Measurements from ENCODE around the gene RAD1.

RAD1 gene

DNA sequence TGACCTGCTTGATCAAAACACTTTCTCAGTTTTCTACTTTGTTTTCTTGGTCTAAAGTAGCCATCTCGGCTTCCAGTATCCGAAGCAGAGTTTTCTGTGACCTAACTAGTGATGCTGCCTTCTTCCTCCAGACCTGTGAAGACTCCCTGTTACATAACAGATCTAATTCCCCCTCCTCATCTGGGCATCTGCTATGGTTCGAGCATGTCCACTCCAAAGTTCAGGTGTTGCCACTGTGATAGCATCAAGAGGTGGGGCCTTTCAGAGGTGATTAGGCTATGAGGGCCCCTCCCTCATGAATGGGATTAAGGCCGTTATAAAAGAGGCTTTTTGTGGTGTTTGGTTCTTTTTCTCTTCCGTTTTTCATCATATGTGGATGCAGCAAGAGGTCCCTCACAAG lies 56.1 kb downstream of the RAD1 start:
- no peak for DNase-seq

DNA sequence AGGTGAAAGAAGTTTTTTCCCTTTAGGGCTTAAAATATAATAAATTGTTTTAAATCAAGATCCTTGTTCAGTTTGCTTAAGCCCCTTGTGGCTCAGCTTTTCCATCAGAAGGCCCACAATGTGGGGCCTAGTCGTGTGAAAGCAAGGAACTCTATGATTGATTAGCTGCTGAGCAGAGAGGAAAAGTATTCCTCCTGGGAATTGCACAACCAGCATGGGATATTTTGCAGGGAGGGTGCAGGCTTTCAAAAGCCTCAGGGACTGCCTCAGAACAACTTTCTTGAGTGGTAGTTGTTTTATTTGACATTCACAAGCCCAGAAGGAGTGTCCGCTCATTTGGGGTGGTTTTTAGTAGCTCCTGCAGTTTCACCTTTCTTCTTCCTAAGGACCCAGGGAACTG lies 56.5 kb downstream of the RAD1 start:
- DNase-seq, result peak; percentile 62

- no peak for DNase-seq
Measured at GRCh38 chr5:34857894-34858293, 57.4 kb downstream of the RAD1 start.

DNA sequence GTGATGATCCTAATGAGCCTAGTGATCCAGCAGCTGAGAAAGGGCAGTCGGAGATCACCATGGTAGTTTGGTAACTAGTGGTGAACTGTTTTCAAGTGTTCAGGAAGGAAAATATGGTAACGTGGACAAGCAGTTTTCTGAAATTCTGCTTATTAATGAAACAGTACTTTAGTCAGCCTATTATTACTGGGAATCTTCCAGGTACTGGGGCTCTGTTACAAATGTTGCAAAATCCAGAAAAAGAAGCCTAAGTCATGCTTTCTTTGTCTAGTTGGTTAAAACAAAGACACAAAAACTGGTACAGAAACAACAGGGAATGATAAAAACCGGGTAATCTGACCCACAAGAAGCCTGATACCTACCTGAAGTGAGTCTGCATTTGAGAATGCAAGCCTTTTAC lies 58.1 kb downstream of the RAD1 start:
- DNase-seq, result no peak

All from fibroblast of skin of right quadriceps (primary cell).